Esophagus muscularis mucosa (tissue), 4 donors: ENCODE results near the gene ETFA. TPM values are rescaled to one million over a fixed set of nuclear protein-coding genes. Genes with fewer than 3 reads are reported as not detected.
A peak's percentile ranks its signal among the peaks of the same experiment; 100 is the strongest.

ENCODE experiments used
- DNase-seq: peaks from one replicate; pipeline ENCODE4 v3.0.0-alpha.2; 2017; ENCODE audit errors: extremely low spot score
- H3K27ac ChIP-seq, 4 donors: fragments of 200-600 bp; sonication (generic); replicated peaks in 1 of 4; 1 replicate in 3 of 4; 2 replicates in 1 of 4; pipeline ENCODE4 v1.5.1; 2016 to 2019; ENCODE audit warnings: mild to moderate bottlenecking in 1 of 4
- H3K27me3 ChIP-seq, 4 donors: fragments of 200-600 bp; sonication (generic); one replicate each; pipeline versions ENCODE4 v1.5.1 to v1.6.0; 2016 to 2019
- H3K36me3 ChIP-seq, 4 donors: fragments of 200-600 bp; sonication (generic); one replicate each; pipeline ENCODE4 v1.5.1; 2016 to 2019
- H3K4me1 ChIP-seq, 4 donors: fragments of 200-600 bp; sonication (generic); one replicate each; pipeline ENCODE4 v1.5.1; 2016 to 2019
- H3K4me3 ChIP-seq, 4 donors: fragments of 200-600 bp; sonication (generic); 1 replicate in 2 of 4; 2 replicates in 2 of 4; pipeline ENCODE4 v1.5.1; 2016 to 2019; ENCODE audit warnings: mild to moderate bottlenecking in 4 of 4, moderate library complexity in 1 of 4
- H3K9me3 ChIP-seq, 4 donors: fragments of 200-600 bp; sonication (generic); 1 replicate in 3 of 4; 2 replicates in 1 of 4; pipeline ENCODE4 v1.5.1; 2016 to 2019
- CTCF ChIP-seq, 3 experiments: fragments of 200-600 bp in 2 of 3; fragments of 450-650 bp in 1 of 3; sonication (generic) in 2 of 3; IDR thresholded peaks; one replicate each; pipeline ENCODE4 v1.5.1; 2017 to 2019; ENCODE audit warnings: antibody characterized with exemption in 3 of 3, mild to moderate bottlenecking in 2 of 3, moderate library complexity in 1 of 3
- EP300 ChIP-seq: sonication (generic); formaldehyde crosslinking; IDR thresholded peaks from one replicate; pipeline ENCODE4 v1.6.1; 2017; ENCODE audit warnings: antibody characterized with exemption
- POLR2A ChIP-seq: fragments of 450-650 bp; IDR thresholded peaks from one replicate; pipeline ENCODE4 v1.6.1; 2017; ENCODE audit warnings: antibody characterized with exemption, moderate library complexity, mild to moderate bottlenecking, low read depth
- POLR2AphosphoS5 ChIP-seq, 2 donors: sonication (generic); formaldehyde crosslinking; IDR thresholded peaks; one replicate each; pipeline ENCODE4 v1.6.1; 2017; ENCODE audit warnings: antibody characterized with exemption in 2 of 2
- WGBS: methylation state at CpG from one replicate; pipeline ENCODE4 v1.1.5; 2018; 5-methylcytosine and 5-hydroxymethylcytosine counted together
- intact Hi-C: fragments of 100-400 bp; cut with DNase I; formaldehyde crosslinking; loops from one replicate; pipeline ENCODE4 v1.15.1; 2023
- total RNA-seq, 4 donors: library from RNA; depleted of rRNA; stranded (reverse); fragments of >200 nt; gene quantifications; one replicate each; pipeline versions ENCODE4 v1.1.0 to v1.2.1, GENCODE V29; 2016

Gene ETFA
- total RNA-seq, 4 donors from 2014 or later = 98.7 to 137 (median 130) TPM

GRCh38 chr15:76337696-76338485, 26.6 kb upstream of the ETFA start:
- WGBS = 8% methylated on average over 15 of the region's 89 CpGs
- H3K4me3 ChIP-seq = peak overlapping the region; percentile 52 to 68 (median 57)
- no peak for TF ChIP-seq EP300
- TF ChIP-seq CTCF (IDR thresholded peaks at IDR 0.05) = peak in 1 of 3 experiments; percentile 4
- TF ChIP-seq POLR2A = no peak
- TF ChIP-seq POLR2AphosphoS5 (IDR thresholded peaks at IDR 0.05) = peak in 1 of 2 donors; percentile 1
- peaks cover 61 to 78% (median 75%) of the 10 kb centered on the region in 4 donors for H3K4me1 ChIP-seq
- H3K9me3 ChIP-seq = no peaks in the 10 kb centered on the region
- no peak for DNase-seq
- H3K36me3 ChIP-seq = peaks cover 0 to 26% (median 10%) of the 10 kb centered on the region in 4 donors
- intact Hi-C loops = no loop called here
- H3K27ac ChIP-seq = peak overlapping the region; percentile 78 to 82 (median 80)
- peaks cover 0 to 99% (median 6%) of the 10 kb centered on the region in 4 donors for H3K27me3 ChIP-seq

GRCh38 chr15:76337059-76337695, 25.9 kb upstream of the ETFA start:
- intact Hi-C loops = no loop called here
- H3K27me3 ChIP-seq = peaks cover 0 to 91% (median 3%) of the 10 kb centered on the region in 4 donors
- peak overlapping the region; percentile 52 to 68 (median 57) for H3K4me3 ChIP-seq
- TF ChIP-seq EP300 (no peak), POLR2AphosphoS5 (IDR thresholded peaks at IDR 0.05) (no peak), POLR2A (no peak), CTCF (IDR thresholded peaks at IDR 0.05) (no peak)
- no peaks in the 10 kb centered on the region for H3K9me3 ChIP-seq
- peak overlapping the region; percentile 78 to 82 (median 80) for H3K27ac ChIP-seq
- DNase-seq = no peak
- peaks cover 0 to 20% (median 7%) of the 10 kb centered on the region in 4 donors for H3K36me3 ChIP-seq
- WGBS = 5% methylated on average over 23 of the region's 25 CpGs
- H3K4me1 ChIP-seq = peaks cover 53 to 71% (median 68%) of the 10 kb centered on the region in 4 donors

- WGBS = under 1% methylated on average over 18 of the region's 40 CpGs
- Histone ChIP-seq H3K27me3 (peaks cover 0 to 84% (median 2%) of the 10 kb centered on the region in 4 donors), H3K9me3 (no peaks in the 10 kb centered on the region), H3K27ac (peak within 1 kb of the TSS; percentile 78 to 82 (median 80)), H3K36me3 (peaks cover 0 to 14% (median 3%) of the 10 kb centered on the region in 4 donors), H3K4me1 (peaks cover 46 to 64% (median 63%) of the 10 kb centered on the region in 4 donors), H3K4me3 (peak within 1 kb of the TSS; percentile 52 to 68 (median 57))
- intact Hi-C loops = no loop called here
- peak; percentile 76 to 88 for TF ChIP-seq POLR2AphosphoS5 (IDR thresholded peaks at IDR 0.05)
- TF ChIP-seq CTCF (IDR thresholded peaks at IDR 0.05) = no peak
- DNase-seq = peak; percentile 97
Measured at GRCh38 chr15:76336254-76337058, 25.2 kb upstream of the ETFA start, which contains the start of gene ISL2. Gene ISL2, plus strand, starts transcription at chr15:76336773. Its CDS starts 111 bp downstream, at chr15:76336884.

GRCh38 chr15:76335307-76336253, 24.3 kb upstream of the ETFA start:
- no peak for TF ChIP-seq CTCF (IDR thresholded peaks at IDR 0.05)
- TF ChIP-seq EP300 = no peak
- WGBS = 17% methylated on average over 39 of the region's 39 CpGs
- peak overlapping the region; percentile 78 to 82 (median 80) for H3K27ac ChIP-seq
- peaks cover 0 to 5% (median 0%) of the 10 kb centered on the region in 4 donors for H3K36me3 ChIP-seq
- peaks cover 0 to 75% (median 2%) of the 10 kb centered on the region in 4 donors for H3K27me3 ChIP-seq
- DNase-seq = no peak
- H3K9me3 ChIP-seq = no peaks in the 10 kb centered on the region
- peaks cover 37 to 55% (median 54%) of the 10 kb centered on the region in 4 donors for H3K4me1 ChIP-seq
- peak overlapping the region; percentile 52 to 68 (median 57) for H3K4me3 ChIP-seq
- intact Hi-C loops = no loop called here
